Gastroesophageal sphincter (tissue), 3 donors: ENCODE measurements around the gene HIVEP3.

Experiments
- EP300 ChIP-seq: sonication (generic); formaldehyde crosslinking; IDR thresholded peaks from one replicate; pipeline ENCODE4 v1.6.1; 2017; ENCODE audit warnings: antibody characterized with exemption, mild to moderate bottlenecking
- POLR2AphosphoS5 ChIP-seq: sonication (generic); formaldehyde crosslinking; IDR thresholded peaks from one replicate; pipeline ENCODE4 v1.6.1; 2017; ENCODE audit warnings: antibody characterized with exemption
- TF ChIP-seq, protein P1 (sequence below), 4 experiments: fragments of 200-600 bp in 2 of 4; fragments of 450-650 bp in 2 of 4; sonication (generic) in 1 of 4; IDR thresholded peaks; one replicate each; pipeline ENCODE4 v1.5.1; 2017 to 2019; ENCODE audit warnings: antibody characterized with exemption in 4 of 4, mild to moderate bottlenecking in 2 of 4, moderate library complexity in 2 of 4

DNA sequence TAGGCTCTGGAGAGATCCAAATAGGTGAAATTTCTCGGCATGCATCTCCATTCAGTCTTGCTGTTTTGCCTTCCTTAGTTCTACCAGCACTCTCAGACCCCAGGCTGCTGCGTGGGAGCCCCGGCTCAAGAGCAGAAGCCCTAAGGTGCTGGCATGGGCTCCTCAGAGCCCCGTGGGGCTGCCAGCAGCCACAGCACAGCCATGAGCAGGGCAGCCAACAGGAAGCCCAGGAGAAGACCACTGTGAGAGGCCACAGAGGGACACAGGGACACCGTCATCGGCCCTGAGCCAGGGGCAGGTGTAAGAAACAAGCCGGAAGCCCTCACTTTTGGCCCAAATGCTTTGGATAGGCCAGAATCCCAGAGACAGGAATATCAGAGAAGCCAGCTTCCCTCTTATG, 66.6 kb downstream of the HIVEP3 start:
- TF ChIP-seq, protein P1, sequence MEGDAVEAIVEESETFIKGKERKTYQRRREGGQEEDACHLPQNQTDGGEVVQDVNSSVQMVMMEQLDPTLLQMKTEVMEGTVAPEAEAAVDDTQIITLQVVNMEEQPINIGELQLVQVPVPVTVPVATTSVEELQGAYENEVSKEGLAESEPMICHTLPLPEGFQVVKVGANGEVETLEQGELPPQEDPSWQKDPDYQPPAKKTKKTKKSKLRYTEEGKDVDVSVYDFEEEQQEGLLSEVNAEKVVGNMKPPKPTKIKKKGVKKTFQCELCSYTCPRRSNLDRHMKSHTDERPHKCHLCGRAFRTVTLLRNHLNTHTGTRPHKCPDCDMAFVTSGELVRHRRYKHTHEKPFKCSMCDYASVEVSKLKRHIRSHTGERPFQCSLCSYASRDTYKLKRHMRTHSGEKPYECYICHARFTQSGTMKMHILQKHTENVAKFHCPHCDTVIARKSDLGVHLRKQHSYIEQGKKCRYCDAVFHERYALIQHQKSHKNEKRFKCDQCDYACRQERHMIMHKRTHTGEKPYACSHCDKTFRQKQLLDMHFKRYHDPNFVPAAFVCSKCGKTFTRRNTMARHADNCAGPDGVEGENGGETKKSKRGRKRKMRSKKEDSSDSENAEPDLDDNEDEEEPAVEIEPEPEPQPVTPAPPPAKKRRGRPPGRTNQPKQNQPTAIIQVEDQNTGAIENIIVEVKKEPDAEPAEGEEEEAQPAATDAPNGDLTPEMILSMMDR (IDR thresholded peaks at IDR 0.05): no peak
- TF ChIP-seq EP300: no peak
- TF ChIP-seq POLR2AphosphoS5: no peak
